ENCODE results near the gene RPAIN. TPM values are rescaled to one million over a fixed set of nuclear protein-coding genes. Genes with fewer than 3 reads are reported as not detected.
"Not testable (repeated sequence)": the region's sequence is repeated elsewhere in the genome, so short reads cannot be mapped to it uniquely, and the experiment has no call there.

Gene RPAIN
- total RNA-seq, 1 experiment from 2014 or later = 36.7 TPM

- H3K4me3 ChIP-seq (ENCODE audit: low read depth in 2 of 2, low read length in 2 of 2); POLR2A ChIA-PET; intact Hi-C loops (cut with micrococcal nuclease; ENCODE audit: unreplicated experiment); in situ Hi-C loops (cut with HindIII; ENCODE audit: low pct_unique_long_range_greater_than_20kb, low sequenced_read_pairs); CTCF ChIA-PET; H3K27me3 ChIP-seq (ENCODE audit: control insufficient read depth, insufficient read depth, low read length); H3K27ac ChIP-seq (ENCODE audit: low read length); DNase-seq (ENCODE audit: low read depth, low spot score); H3K9me3 ChIP-seq (ENCODE audit: control insufficient read depth, insufficient read depth, low read depth, low read length); H3K4me1 ChIP-seq (ENCODE audit: control insufficient read depth, insufficient read depth, low read length): not testable (repeated sequence)
- TSS peak; percentile 23 for BruUV-seq (replicated peaks)
- peaks cover 30% of the 10 kb centered on the region for H3K36me3 ChIP-seq (ENCODE audit: control insufficient read depth, insufficient read depth, low read length)
- TF ChIP-seq, protein P1, sequence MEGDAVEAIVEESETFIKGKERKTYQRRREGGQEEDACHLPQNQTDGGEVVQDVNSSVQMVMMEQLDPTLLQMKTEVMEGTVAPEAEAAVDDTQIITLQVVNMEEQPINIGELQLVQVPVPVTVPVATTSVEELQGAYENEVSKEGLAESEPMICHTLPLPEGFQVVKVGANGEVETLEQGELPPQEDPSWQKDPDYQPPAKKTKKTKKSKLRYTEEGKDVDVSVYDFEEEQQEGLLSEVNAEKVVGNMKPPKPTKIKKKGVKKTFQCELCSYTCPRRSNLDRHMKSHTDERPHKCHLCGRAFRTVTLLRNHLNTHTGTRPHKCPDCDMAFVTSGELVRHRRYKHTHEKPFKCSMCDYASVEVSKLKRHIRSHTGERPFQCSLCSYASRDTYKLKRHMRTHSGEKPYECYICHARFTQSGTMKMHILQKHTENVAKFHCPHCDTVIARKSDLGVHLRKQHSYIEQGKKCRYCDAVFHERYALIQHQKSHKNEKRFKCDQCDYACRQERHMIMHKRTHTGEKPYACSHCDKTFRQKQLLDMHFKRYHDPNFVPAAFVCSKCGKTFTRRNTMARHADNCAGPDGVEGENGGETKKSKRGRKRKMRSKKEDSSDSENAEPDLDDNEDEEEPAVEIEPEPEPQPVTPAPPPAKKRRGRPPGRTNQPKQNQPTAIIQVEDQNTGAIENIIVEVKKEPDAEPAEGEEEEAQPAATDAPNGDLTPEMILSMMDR (IDR thresholded peaks at IDR 0.05) = peak; percentile 53
- 0 out of 2 replicates have a peak, but pooled peaks have one; percentile 39 for ATAC-seq
Measured at GRCh38 chr17:5431234-5431633, 11.3 kb downstream of the RPAIN start.

DNA sequence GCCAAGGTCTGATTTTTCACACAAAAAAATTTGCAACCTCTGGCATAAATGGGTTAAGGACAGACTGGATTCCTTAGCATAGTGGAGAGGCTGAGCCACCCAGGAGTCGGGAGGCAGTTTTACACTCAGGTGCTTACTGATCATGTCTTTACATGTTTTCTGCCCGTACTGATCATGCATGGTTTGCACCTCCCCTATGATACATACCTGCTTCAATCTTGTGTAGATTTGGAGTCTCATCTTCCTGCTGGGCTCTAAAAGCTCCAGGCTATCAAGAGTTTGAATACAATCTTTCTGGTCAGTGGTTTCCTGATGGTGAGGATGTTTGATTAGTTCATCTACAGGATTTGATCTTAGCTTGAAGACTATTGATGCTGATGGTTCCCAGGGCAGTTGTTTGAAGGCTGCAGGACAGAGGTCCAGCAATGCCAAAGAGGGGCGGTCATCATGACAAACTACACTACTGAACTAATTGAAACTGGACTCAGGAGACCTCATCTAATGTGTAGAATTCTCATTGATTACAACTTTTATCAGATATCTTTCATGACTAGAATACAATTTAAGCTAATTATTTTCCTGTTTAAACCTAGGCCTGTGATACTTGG lies 12.1 kb downstream of the RPAIN start:
- BruUV-seq (replicated peaks) = no TSS peak
- Histone ChIP-seq H3K27ac (ENCODE audit: low read length) (no peak overlapping the region), H3K36me3 (ENCODE audit: control insufficient read depth, insufficient read depth, low read length) (peaks cover 31% of the 10 kb centered on the region), H3K4me3 (ENCODE audit: low read depth in 2 of 2, low read length in 2 of 2) (no peak overlapping the region), H3K9me3 (ENCODE audit: control insufficient read depth, insufficient read depth, low read depth, low read length) (no peaks in the 10 kb centered on the region), H3K27me3 (ENCODE audit: control insufficient read depth, insufficient read depth, low read length) (no peaks in the 10 kb centered on the region), H3K4me1 (ENCODE audit: control insufficient read depth, insufficient read depth, low read length) (no peaks in the 10 kb centered on the region)
- TF ChIP-seq SIN3A (IDR thresholded peaks at IDR 0.05; ENCODE audit: borderline replicate concordance, insufficient read depth, low read depth, low read length) = no peak
- TF ChIP-seq TCF7L2 (IDR thresholded peaks at IDR 0.05; ENCODE audit: low read depth, low read length) = no peak
- TF ChIP-seq, protein P1 (IDR thresholded peaks at IDR 0.05) = no peak
- TF ChIP-seq, protein P2, sequence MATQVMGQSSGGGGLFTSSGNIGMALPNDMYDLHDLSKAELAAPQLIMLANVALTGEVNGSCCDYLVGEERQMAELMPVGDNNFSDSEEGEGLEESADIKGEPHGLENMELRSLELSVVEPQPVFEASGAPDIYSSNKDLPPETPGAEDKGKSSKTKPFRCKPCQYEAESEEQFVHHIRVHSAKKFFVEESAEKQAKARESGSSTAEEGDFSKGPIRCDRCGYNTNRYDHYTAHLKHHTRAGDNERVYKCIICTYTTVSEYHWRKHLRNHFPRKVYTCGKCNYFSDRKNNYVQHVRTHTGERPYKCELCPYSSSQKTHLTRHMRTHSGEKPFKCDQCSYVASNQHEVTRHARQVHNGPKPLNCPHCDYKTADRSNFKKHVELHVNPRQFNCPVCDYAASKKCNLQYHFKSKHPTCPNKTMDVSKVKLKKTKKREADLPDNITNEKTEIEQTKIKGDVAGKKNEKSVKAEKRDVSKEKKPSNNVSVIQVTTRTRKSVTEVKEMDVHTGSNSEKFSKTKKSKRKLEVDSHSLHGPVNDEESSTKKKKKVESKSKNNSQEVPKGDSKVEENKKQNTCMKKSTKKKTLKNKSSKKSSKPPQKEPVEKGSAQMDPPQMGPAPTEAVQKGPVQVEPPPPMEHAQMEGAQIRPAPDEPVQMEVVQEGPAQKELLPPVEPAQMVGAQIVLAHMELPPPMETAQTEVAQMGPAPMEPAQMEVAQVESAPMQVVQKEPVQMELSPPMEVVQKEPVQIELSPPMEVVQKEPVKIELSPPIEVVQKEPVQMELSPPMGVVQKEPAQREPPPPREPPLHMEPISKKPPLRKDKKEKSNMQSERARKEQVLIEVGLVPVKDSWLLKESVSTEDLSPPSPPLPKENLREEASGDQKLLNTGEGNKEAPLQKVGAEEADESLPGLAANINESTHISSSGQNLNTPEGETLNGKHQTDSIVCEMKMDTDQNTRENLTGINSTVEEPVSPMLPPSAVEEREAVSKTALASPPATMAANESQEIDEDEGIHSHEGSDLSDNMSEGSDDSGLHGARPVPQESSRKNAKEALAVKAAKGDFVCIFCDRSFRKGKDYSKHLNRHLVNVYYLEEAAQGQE (IDR thresholded peaks at IDR 0.05; ENCODE audit: insufficient read depth in 1 of 2, low read depth in 2 of 2, low read length in 1 of 2) = no peak
- TF ChIP-seq POLR2AphosphoS5 (IDR thresholded peaks at IDR 0.05; ENCODE audit: low read depth, low read length) = peak; percentile 27; the same call in 1 of the 2 replicates
- ChIA-PET CTCF (no interaction called here), POLR2A (interaction anchor here (0.6 kb wide), 3 partner anchors 11 to 178 kb away, joined by 3 to 8 read pairs (median 3); partner anchors contain the start of gene DERL2)
- in situ Hi-C loops (cut with HindIII; ENCODE audit: low pct_unique_long_range_greater_than_20kb, low sequenced_read_pairs) = no loop called here
- no peak for DNase-seq (ENCODE audit: low read depth, low spot score)
- ATAC-seq = no peak
- intact Hi-C loops (cut with micrococcal nuclease; ENCODE audit: unreplicated experiment) = no loop called here

All from Panc1 (cell line).